ENCODE data around the gene PRICKLE2.

DNA sequence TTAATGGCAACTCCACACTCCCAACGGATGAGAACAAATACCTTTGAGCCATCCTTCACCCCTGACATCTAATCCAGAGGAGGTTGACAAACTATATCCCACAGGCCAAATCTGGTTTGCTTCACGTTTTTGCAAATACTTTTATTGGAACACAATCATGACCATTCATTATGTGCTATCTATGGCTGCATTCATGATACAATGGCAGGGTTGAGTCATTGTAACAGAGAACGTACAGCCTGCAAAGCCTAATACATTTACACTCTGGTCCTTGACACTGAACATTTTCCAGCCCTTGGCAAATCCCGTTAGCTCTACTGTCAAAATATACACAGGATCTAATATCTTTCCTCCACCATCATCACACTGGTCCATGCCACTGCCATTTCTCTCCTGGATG lies 7.6 kb upstream of the PRICKLE2 start:
- TF ChIP-seq POLR2A (IDR thresholded peaks at IDR 0.05) (no peak), CTCF (IDR thresholded peaks at IDR 0.05) (no peak)
